Mesothelial cell of epicardium (in vitro differentiated cells): ENCODE data around the gene RABL6. TPM values are rescaled to one million over a fixed set of nuclear protein-coding genes. Genes with fewer than 3 reads are reported as not detected.

Experiments
- DNase-seq, 2 experiments: peaks; one replicate each; pipeline ENCODE4 v3.0.0; 2021; ENCODE audit warnings: low spot score in 2 of 2; ENCODE audit not compliant: unreplicated experiment in 2 of 2
- H3K27ac Mint-ChIP-seq: 2 replicates; pipeline ENCODE4 v1.8.0; 2021; ENCODE audit warnings: mixed read lengths
- H3K27me3 Mint-ChIP-seq: 2 replicates; pipeline ENCODE4 v1.8.0; 2021; ENCODE audit warnings: low read depth, mixed read lengths
- H3K36me3 Mint-ChIP-seq: 2 replicates; pipeline ENCODE4 v1.8.0; 2021; ENCODE audit warnings: mixed read lengths
- H3K4me1 Mint-ChIP-seq: 2 replicates; pipeline ENCODE4 v1.8.0; 2021; ENCODE audit warnings: mixed read lengths
- H3K4me3 Mint-ChIP-seq: 2 replicates; pipeline ENCODE4 v1.8.0; 2021; ENCODE audit warnings: mild to moderate bottlenecking, moderate library complexity, mixed read lengths
- H3K9me3 Mint-ChIP-seq: 2 replicates; pipeline ENCODE4 v1.8.0; 2021; ENCODE audit warnings: mixed read lengths
- CTCF ChIP-seq: fragments of 200-600 bp; sonication (generic); IDR thresholded peaks from one replicate; pipeline ENCODE4 v1.5.0; 2021; ENCODE audit warnings: antibody characterized with exemption; ENCODE audit not compliant: unreplicated experiment
- total RNA-seq: library from RNA; stranded (reverse); gene quantifications from 3 replicates; pipeline ENCODE4 v1.2.1, GENCODE V29; 2021

Gene RABL6
- total RNA-seq, 1 donor from 2014 or later: 124 TPM

- DNase-seq: no peak
- Mint-ChIP-seq H3K4me3 (no peak overlapping the region), H3K27ac (no peak overlapping the region), H3K27me3 (peaks cover 28% of the 10 kb centered on the region), H3K9me3 (peaks cover 15% of the 10 kb centered on the region), H3K4me1 (peaks cover 5% of the 10 kb centered on the region), H3K36me3 (no peaks in the 10 kb centered on the region)
- no peak for TF ChIP-seq CTCF
Measured at GRCh38 chr9:136774416-136775045, 33.2 kb upstream of the RABL6 start.

DNA sequence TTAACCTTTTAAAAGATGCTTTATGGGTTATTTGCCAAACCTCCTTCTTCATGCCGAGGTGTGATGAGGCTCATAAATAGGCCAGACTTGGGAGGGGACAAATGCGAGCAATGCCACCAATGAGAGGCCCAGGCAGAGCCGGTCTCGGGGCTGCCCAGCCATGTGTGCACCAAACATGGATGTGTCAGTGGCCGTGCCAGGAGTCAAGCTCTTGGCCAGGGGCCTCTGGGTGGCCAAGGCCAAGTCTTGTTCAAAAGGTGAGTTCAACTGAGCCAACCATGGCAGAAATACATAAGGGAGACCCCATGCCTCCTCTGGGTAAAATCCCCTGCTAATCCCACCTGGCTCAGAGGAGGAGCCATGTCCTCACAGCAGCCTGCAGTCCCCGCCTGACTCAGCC lies 32.6 kb upstream of the RABL6 start:
- DNase-seq: no peak
- Mint-ChIP-seq H3K27ac (no peak overlapping the region), H3K9me3 (peaks cover 15% of the 10 kb centered on the region), H3K27me3 (peaks cover 31% of the 10 kb centered on the region), H3K36me3 (no peaks in the 10 kb centered on the region), H3K4me1 (peaks cover 5% of the 10 kb centered on the region), H3K4me3 (no peak overlapping the region)
- no peak for TF ChIP-seq CTCF

DNA sequence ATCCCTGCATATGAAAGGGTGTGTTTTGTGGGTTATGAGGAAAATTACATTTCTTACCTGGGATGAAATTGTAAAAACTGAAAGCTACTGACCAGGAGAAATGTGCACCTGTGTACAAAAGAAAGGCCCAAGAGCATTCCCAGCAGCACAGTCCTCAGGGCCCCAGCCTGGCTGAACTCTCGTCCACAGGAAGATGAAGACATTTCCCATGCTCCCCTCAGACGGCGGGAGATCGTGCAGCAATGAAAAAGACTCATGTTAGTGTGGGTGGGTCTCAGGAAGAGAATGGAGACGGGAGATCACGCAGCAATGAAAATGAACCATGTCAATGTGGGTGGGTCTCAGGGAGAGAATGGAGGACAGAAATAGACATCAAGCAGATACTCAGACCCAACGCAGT lies 30.8 kb upstream of the RABL6 start:
- no peak for DNase-seq
- H3K9me3 Mint-ChIP-seq: peaks cover 15% of the 10 kb centered on the region
- TF ChIP-seq CTCF: no peak
- peaks cover 34% of the 10 kb centered on the region for H3K27me3 Mint-ChIP-seq
- H3K36me3 Mint-ChIP-seq: no peaks in the 10 kb centered on the region
- H3K27ac Mint-ChIP-seq: no peak overlapping the region
- H3K4me1 Mint-ChIP-seq: peaks cover 16% of the 10 kb centered on the region
- H3K4me3 Mint-ChIP-seq: no peak overlapping the region

DNA sequence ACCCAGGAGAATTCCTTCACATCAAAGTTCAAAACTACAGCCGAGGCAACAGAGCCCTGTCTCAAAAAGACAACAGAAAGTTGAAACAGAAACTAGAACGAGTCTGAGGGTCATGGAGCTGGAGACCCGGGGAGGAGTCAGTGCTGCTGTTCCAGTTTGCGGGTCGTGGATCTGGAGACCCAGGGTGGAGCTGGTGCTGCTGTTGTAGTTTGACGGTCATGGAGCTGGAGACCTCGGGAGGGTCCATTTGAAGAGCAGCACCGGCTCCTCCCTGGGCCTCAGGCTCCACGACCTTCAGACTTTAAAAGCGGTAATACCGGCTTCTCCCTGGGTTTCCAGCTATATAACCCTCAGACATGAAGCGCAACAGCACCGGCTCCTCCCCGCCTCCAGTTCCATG lies 30.4 kb upstream of the RABL6 start:
- peaks cover 34% of the 10 kb centered on the region for H3K27me3 Mint-ChIP-seq
- H3K4me3 Mint-ChIP-seq: no peak overlapping the region
- no peaks in the 10 kb centered on the region for H3K36me3 Mint-ChIP-seq
- TF ChIP-seq CTCF: no peak
- H3K27ac Mint-ChIP-seq: no peak overlapping the region
- peaks cover 18% of the 10 kb centered on the region for H3K4me1 Mint-ChIP-seq
- H3K9me3 Mint-ChIP-seq: peaks cover 15% of the 10 kb centered on the region
- DNase-seq: no peak

- Mint-ChIP-seq H3K27ac (no peak overlapping the region), H3K4me3 (no peak overlapping the region), H3K27me3 (peaks cover 34% of the 10 kb centered on the region), H3K4me1 (peaks cover 30% of the 10 kb centered on the region), H3K9me3 (peaks cover 5% of the 10 kb centered on the region), H3K36me3 (no peaks in the 10 kb centered on the region)
- no peak for DNase-seq
- TF ChIP-seq CTCF: no peak
Measured at GRCh38 chr9:136779808-136780207, 27.9 kb upstream of the RABL6 start.

GRCh38 chr9:136782452-136782851 lies 25.3 kb upstream of the RABL6 start:
- Mint-ChIP-seq H3K36me3 (no peaks in the 10 kb centered on the region), H3K9me3 (peaks cover 5% of the 10 kb centered on the region), H3K27ac (no peak overlapping the region), H3K4me3 (no peak overlapping the region), H3K4me1 (peaks cover 38% of the 10 kb centered on the region), H3K27me3 (peaks cover 29% of the 10 kb centered on the region)
- no peak for DNase-seq
- TF ChIP-seq CTCF: no peak
